ENCODE results near the gene NEURL1B. TPM values are rescaled to one million over a fixed set of nuclear protein-coding genes. Genes with fewer than 3 reads are reported as not detected.

NEURL1B gene
- total RNA-seq, 4 donors from 2014 or later = 8.7 to 18.8 (median 15.1) TPM

DNA sequence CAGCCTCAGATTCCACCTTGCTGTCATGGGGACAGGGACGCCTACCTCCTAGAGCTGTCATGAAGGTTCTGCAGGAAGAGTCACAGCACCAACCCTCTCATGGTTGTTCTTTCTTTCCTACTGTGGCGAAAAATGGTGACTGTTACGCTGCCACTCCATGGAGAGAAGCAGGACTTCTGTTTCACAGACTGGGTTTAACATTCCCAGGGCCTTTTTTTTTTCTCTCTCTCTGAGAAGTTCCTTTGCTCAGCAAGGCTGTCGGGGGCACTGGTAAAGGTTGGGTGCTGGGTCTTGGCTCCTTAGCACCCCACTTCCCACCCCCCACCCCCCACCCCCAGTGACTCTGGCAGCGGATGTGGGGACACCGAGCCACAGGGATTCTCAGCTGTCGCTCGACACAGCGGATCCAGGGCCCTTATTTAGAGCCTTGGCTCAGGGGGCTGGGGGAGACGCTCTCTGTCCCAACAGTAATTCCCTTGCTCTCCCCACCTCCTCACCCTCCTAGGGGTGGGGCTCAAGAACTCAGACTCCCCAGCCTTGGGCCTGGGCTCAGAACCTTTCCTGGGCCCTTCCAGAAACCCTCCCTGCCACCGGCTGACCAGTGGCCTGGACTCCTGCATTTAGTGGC, 95.6 kb downstream of the NEURL1B start:
- H3K4me1 ChIP-seq = peaks cover 29 to 49% of the 10 kb centered on the region in 2 donors

DNA sequence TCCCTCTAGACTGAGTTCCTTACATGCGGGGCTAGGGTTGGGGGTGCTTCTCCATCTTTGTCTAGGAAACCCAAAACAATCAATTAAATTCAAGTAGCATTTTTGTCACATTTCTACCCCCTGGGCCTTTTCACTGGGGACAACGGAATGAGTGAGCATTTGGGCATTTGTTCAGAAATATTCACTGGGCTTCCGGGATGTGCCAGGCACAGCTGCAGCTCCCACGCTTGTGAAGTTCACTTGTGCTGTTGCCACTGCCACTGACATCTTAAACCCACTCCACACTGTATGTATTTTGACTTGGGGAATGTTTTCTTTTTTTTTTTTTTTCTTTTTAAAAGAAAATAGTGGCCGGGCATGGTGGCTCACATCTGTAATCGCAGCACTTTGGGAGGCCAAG, 98.3 kb downstream of the NEURL1B start:
- no peaks in the 10 kb centered on the region for H3K27me3 ChIP-seq
- no peak overlapping the region for H3K4me3 ChIP-seq
- peaks cover 13 to 25% of the 10 kb centered on the region in 2 donors for H3K4me1 ChIP-seq
- DNase-seq = no peak
- no peak overlapping the region for H3K27ac ChIP-seq
- no peak for TF ChIP-seq POLR2A (IDR thresholded peaks at IDR 0.05)
- TF ChIP-seq, protein P1, sequence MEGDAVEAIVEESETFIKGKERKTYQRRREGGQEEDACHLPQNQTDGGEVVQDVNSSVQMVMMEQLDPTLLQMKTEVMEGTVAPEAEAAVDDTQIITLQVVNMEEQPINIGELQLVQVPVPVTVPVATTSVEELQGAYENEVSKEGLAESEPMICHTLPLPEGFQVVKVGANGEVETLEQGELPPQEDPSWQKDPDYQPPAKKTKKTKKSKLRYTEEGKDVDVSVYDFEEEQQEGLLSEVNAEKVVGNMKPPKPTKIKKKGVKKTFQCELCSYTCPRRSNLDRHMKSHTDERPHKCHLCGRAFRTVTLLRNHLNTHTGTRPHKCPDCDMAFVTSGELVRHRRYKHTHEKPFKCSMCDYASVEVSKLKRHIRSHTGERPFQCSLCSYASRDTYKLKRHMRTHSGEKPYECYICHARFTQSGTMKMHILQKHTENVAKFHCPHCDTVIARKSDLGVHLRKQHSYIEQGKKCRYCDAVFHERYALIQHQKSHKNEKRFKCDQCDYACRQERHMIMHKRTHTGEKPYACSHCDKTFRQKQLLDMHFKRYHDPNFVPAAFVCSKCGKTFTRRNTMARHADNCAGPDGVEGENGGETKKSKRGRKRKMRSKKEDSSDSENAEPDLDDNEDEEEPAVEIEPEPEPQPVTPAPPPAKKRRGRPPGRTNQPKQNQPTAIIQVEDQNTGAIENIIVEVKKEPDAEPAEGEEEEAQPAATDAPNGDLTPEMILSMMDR (IDR thresholded peaks at IDR 0.05 in 4 of 5, conservative IDR thresholded peaks at IDR 0.05 in 1 of 5) = no peak
- in situ Hi-C loops (cut with MboI; ENCODE audit: low sequenced_read_pairs in 4 of 4) = no loop called here
- ATAC-seq = no peak
- H3K36me3 ChIP-seq = no peaks in the 10 kb centered on the region
- intact Hi-C loops (cut with DNase I; ENCODE audit: low total_unique reads) = no loop called here
- H3K9me3 ChIP-seq = no peaks in the 10 kb centered on the region

More for the DNA sequence above, 95.6 kb downstream of the NEURL1B start:
- Histone ChIP-seq H3K4me3 (no peak overlapping the region), H3K27ac (peak overlapping the region; percentile 37 to 63 (median 57)), H3K27me3 (no peaks in the 10 kb centered on the region), H3K9me3 (no peaks in the 10 kb centered on the region), H3K36me3 (no peaks in the 10 kb centered on the region)
- no peak for DNase-seq
- TF ChIP-seq, protein P1 (IDR thresholded peaks at IDR 0.05 in 4 of 5, conservative IDR thresholded peaks at IDR 0.05 in 1 of 5) = no peak
- TF ChIP-seq POLR2A (IDR thresholded peaks at IDR 0.05) = no peak
- in situ Hi-C loops (cut with MboI; ENCODE audit: low sequenced_read_pairs in 4 of 4) (no loop called here), intact Hi-C loops (cut with DNase I; ENCODE audit: low total_unique reads) (no loop called here)
- no peak for ATAC-seq

DNA sequence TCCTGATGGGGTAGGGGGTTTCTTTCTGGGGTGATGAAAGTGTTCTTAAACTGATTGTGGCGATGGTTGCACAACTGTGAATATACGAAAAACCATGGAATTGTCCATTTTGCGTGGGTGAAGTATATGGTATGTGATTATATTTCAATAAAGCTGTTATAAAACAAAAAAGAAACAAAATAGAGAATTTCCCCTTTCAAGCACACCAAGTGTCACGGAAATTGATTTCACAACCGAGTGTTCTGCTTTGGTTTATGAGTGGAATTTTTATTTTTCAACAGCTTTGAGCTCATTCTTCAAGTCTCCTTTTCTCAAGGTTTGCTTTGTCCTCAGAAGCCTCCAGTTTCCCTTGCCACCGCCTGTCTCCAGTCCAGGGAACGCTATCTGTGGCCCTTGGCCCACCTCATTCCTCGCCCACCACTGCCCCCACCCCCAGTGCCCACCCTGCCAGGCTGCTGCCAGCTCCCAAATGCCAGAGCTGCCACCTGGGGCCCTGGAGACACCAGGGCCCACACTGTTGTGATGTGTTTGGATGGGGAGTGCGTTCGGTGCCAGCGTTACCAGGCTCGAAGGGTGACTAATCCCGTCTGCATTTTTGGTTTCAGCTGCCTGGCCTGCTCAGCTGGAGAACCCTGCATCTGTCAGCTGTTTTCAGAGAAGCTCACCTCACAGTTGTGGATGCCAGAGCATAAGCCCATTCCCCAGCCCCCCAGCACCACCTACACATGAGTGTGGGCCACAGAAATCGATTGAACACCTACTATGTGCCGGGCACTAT, 99.6 kb downstream of the NEURL1B start:
- peaks cover 12 to 22% of the 10 kb centered on the region in 2 donors for H3K4me1 ChIP-seq
- no peaks in the 10 kb centered on the region for H3K36me3 ChIP-seq
- intact Hi-C loops (cut with DNase I; ENCODE audit: low total_unique reads) (no loop called here), in situ Hi-C loops (cut with MboI; ENCODE audit: low sequenced_read_pairs in 4 of 4) (no loop called here)
- no peak overlapping the region for H3K4me3 ChIP-seq
- H3K27me3 ChIP-seq = no peaks in the 10 kb centered on the region
- TF ChIP-seq, protein P1 (IDR thresholded peaks at IDR 0.05 in 4 of 5, conservative IDR thresholded peaks at IDR 0.05 in 1 of 5) = no peak
- no peak for TF ChIP-seq POLR2A (IDR thresholded peaks at IDR 0.05)
- ATAC-seq (peak; percentile 91 to 92), DNase-seq (peak; percentile 40 to 75)
- H3K27ac ChIP-seq = peak overlapping the region; percentile 49 to 73 (median 60)
- no peaks in the 10 kb centered on the region for H3K9me3 ChIP-seq

Small RNAs within 50 kb of the gene (microRNA-seq; reads per million reads assigned to microRNA genes)
- gene MIR5003 (ENCODE audit: borderline replicate concordance in 2 of 2) = 0 to 0.85 reads per million in 2 donors

Other genes starting within 250 kb of the NEURL1B start
- 10 to 100 TPM in 1 of 4 donors, 1 to 10 TPM in 3; 2.7 to 10.2 (median 4.2) TPM for gene SH3PXD2B, start 186.7 kb upstream of the NEURL1B start, total RNA-seq
- gene DUSP1, start 129.9 kb downstream of the NEURL1B start, total RNA-seq = 1,000 to 10,000 TPM in 1 of 4 donors, 100 to 1,000 TPM in 3; 345 to 1,004 (median 793) TPM
- gene ERGIC1, start 193.0 kb downstream of the NEURL1B start, total RNA-seq = 100 to 1,000 TPM in 1 of 4 donors, 10 to 100 TPM in 3; 54.4 to 108 (median 88.0) TPM

Measured in gastrocnemius medialis (tissue), 4 donors.